Fibroblast of skin of right quadriceps (primary cell): ENCODE results near the gene SUSD1.

ENCODE experiments used
- DNase-seq: peaks from one replicate; pipeline ENCODE4 v3.0.0-alpha.2; 2013

The SUSD1 gene

GRCh38 chr9:112063151-112063550 lies 111.9 kb downstream of the SUSD1 start:
- peak; percentile 45 for DNase-seq

GRCh38 chr9:112061152-112061740 lies 113.9 kb downstream of the SUSD1 start:
- DNase-seq = peak; percentile 98

GRCh38 chr9:112059966-112060320 lies 115.2 kb downstream of the SUSD1 start:
- no peak for DNase-seq

GRCh38 chr9:112059145-112059965 lies 115.7 kb downstream of the SUSD1 start:
- peak; percentile 88 for DNase-seq

- no peak for DNase-seq
Measured at GRCh38 chr9:112056996-112057395, 118.1 kb downstream of the SUSD1 start.

GRCh38 chr9:112054916-112055315 lies 120.2 kb downstream of the SUSD1 start:
- no peak for DNase-seq

- DNase-seq = peak; percentile 67
Measured at GRCh38 chr9:112051812-112052211, 123.3 kb downstream of the SUSD1 start.

GRCh38 chr9:112050544-112051475 lies 124.3 kb downstream of the SUSD1 start:
- DNase-seq = peak; percentile 98

GRCh38 chr9:112049811-112050516 lies 125.1 kb downstream of the SUSD1 start:
- peak; percentile 62 for DNase-seq

- DNase-seq = peak; percentile 81
Measured at GRCh38 chr9:112048924-112049691, 126.0 kb downstream of the SUSD1 start.

- no peak for DNase-seq
Measured at GRCh38 chr9:112047538-112048066, 127.5 kb downstream of the SUSD1 start.

- DNase-seq = peak; percentile 87
Measured at GRCh38 chr9:112046181-112046580, 128.9 kb downstream of the SUSD1 start.

- DNase-seq = no peak
Measured at GRCh38 chr9:112044881-112045280, 130.2 kb downstream of the SUSD1 start.

GRCh38 chr9:112044186-112044585 lies 130.9 kb downstream of the SUSD1 start:
- DNase-seq = no peak

GRCh38 chr9:112043423-112043822 lies 131.7 kb downstream of the SUSD1 start:
- peak; percentile 77 for DNase-seq

- DNase-seq = no peak
Measured at GRCh38 chr9:112042769-112043168, 132.3 kb downstream of the SUSD1 start.

- DNase-seq = no peak
Measured at GRCh38 chr9:112042244-112042638, 132.9 kb downstream of the SUSD1 start.

GRCh38 chr9:112041536-112042243 lies 133.4 kb downstream of the SUSD1 start:
- DNase-seq = peak; percentile 100

- DNase-seq = no peak
Measured at GRCh38 chr9:112041199-112041535, 133.9 kb downstream of the SUSD1 start.

GRCh38 chr9:112038017-112038408 lies 137.1 kb downstream of the SUSD1 start:
- no peak for DNase-seq
